Mesendoderm (in vitro differentiated cells): Measurements from ENCODE around the gene COL19A1.
A peak's percentile ranks its signal among the peaks of the same experiment; 100 is the strongest.

ENCODE experiments used
- DNase-seq: peaks from one replicate; pipeline ENCODE4 v3.0.0; 2013
- H2AK5ac ChIP-seq: 2 replicates; pipeline ENCODE4 v1.6.1; 2013; ENCODE audit warnings: low read length, inconsistent platforms
- H2BK120ac ChIP-seq: 2 replicates; pipeline ENCODE4 v1.6.1; 2013; ENCODE audit warnings: low read depth, mild to moderate bottlenecking, low read length, moderate library complexity, mixed read lengths
- H2BK15ac ChIP-seq: replicated peaks from 2 replicates; pipeline ENCODE4 v1.6.1; 2013; ENCODE audit warnings: low read depth, mild to moderate bottlenecking, moderate library complexity
- H2BK5ac ChIP-seq: 2 replicates; pipeline ENCODE4 v1.6.1; 2013; ENCODE audit warnings: low read length, inconsistent platforms
- H3K18ac ChIP-seq: 2 replicates; pipeline ENCODE4 v1.6.1; 2013; ENCODE audit warnings: mild to moderate bottlenecking, low read length, mixed read lengths
- H3K23ac ChIP-seq: one replicate; pipeline ENCODE4 v1.6.1; 2013; ENCODE audit warnings: low read length
- H3K27ac ChIP-seq: 2 replicates; pipeline ENCODE4 v1.5.1; 2013; ENCODE audit warnings: low read depth, mild to moderate bottlenecking, inconsistent platforms, low read length, moderate library complexity
- H3K27me3 ChIP-seq: 2 replicates; pipeline ENCODE4 v1.6.1; 2013; ENCODE audit warnings: low read length, control low read depth, mild to moderate bottlenecking, inconsistent platforms; ENCODE audit not compliant: insufficient read depth, poor library complexity
- H3K36me3 ChIP-seq: 2 replicates; pipeline ENCODE4 v1.6.1; 2013; ENCODE audit warnings: low read length, inconsistent platforms; ENCODE audit not compliant: control insufficient read depth, insufficient read depth
- H3K4ac ChIP-seq: one replicate; pipeline ENCODE4 v1.6.1; 2013; ENCODE audit warnings: low read depth, mild to moderate bottlenecking, low read length, moderate library complexity
- H3K4me1 ChIP-seq: 2 replicates; pipeline ENCODE4 v1.6.1; 2013; ENCODE audit warnings: low read depth, low read length, inconsistent platforms; ENCODE audit not compliant: control insufficient read depth
- H3K4me2 ChIP-seq: 2 replicates; pipeline ENCODE4 v1.6.1; 2013; ENCODE audit warnings: low read length
- H3K4me3 ChIP-seq: 2 replicates; pipeline ENCODE4 v1.5.1; 2013; ENCODE audit warnings: mild to moderate bottlenecking, low read length
- H3K56ac ChIP-seq: one replicate; pipeline ENCODE4 v1.6.1; 2013; ENCODE audit warnings: low read length
- H3K79me1 ChIP-seq: 2 replicates; pipeline ENCODE4 v1.6.1; 2013; ENCODE audit warnings: low read length, inconsistent platforms
- H3K79me2 ChIP-seq: 2 replicates; pipeline ENCODE4 v1.6.1; 2013; ENCODE audit warnings: mild to moderate bottlenecking, low read length; ENCODE audit not compliant: control insufficient read depth, insufficient read depth
- H3K9ac ChIP-seq: 2 replicates; pipeline ENCODE4 v1.6.1; 2013; ENCODE audit warnings: low read length, inconsistent platforms
- H4K5ac ChIP-seq: one replicate; pipeline ENCODE4 v1.6.1; 2013; ENCODE audit warnings: low read length
- H4K8ac ChIP-seq: one replicate; pipeline ENCODE4 v1.6.1; 2013; ENCODE audit warnings: low read depth, mild to moderate bottlenecking, control low read depth, low read length, moderate library complexity
- WGBS: extraction: QIAGEN DNeasy Blood & Tissue Kit; methylation state at CpG from one replicate; pipeline ENCODE4 v1.1.7; 2013; ENCODE audit warnings: low lambda C conversion rate, missing lambda C conversion rate; ENCODE audit not compliant: insufficient coverage; ENCODE audit errors: extremely low coverage; 5-methylcytosine and 5-hydroxymethylcytosine counted together

Gene COL19A1

DNA sequence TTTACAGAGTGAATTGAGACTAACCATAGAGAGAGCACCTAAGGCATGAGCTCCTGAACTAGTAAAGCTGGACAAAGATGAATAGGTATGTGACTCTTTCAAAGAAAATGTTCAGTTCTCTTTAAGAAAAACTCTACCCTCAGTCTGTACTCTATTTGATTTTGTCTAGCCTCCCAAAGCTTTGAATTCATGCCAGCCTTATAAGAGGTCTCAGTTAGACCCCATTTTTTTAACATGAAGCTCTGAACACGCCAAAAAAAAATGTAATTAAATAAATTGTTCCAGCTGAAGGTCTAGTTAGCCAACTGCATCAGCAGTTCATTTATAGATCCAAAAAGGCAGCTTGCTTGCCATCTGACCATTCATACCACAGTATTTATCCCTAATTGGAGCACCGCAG is 365.0 kb downstream of the COL19A1 start:
- WGBS: no CpG with 5 or more reads among the region's 2 CpGs
- Histone ChIP-seq H3K9ac (no peak overlapping the region), H3K36me3 (no peaks in the 10 kb centered on the region)

DNA sequence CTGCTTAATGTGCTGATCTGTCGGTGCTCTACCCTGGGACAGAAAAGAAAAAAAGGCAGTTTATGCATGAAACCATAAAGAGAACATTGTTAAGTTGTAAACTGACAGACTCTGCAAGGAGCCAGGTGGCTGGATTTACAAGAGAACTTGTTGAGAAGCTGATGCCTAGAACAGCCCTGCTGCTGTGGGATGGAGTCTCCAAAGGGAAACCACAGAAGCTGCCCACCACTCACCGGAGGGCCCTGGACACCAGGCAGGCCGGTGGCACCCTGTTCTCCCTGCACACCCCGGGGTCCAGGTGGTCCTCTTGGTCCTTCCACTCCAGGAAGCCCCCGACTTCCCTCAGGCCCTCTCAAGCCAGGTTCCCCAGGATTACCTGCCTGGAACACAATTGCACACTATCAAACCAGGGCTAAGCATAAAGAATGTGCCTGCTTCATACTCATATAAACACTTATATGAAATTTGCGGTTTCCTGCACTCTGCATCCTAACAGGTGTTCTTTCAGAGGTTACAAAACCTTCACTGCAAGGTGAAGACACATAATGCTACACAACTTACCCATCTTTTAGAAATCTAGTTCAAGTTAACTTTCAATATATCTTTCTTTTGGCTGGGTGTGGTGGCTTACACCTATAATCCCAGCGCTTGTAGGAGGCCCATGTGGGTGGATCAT is 368.3 kb downstream of the COL19A1 start:
- no peak overlapping the region for H3K4ac ChIP-seq
- no peak overlapping the region for H4K5ac ChIP-seq
- no peak overlapping the region for H3K18ac ChIP-seq
- H3K56ac ChIP-seq: no peak overlapping the region
- no peaks in the 10 kb centered on the region for H3K79me1 ChIP-seq
- no peak overlapping the region for H2BK5ac ChIP-seq
- H3K4me3 ChIP-seq: no peak overlapping the region
- no CpG with 5 or more reads among the region's 7 CpGs for WGBS
- no peak overlapping the region for H2AK5ac ChIP-seq
- H3K27ac ChIP-seq: no peak overlapping the region
- H3K4me1 ChIP-seq: no peaks in the 10 kb centered on the region
- H3K36me3 ChIP-seq: no peaks in the 10 kb centered on the region
- no peak overlapping the region for H2BK15ac ChIP-seq
- H4K8ac ChIP-seq: no peak overlapping the region
- H3K79me2 ChIP-seq: no peaks in the 10 kb centered on the region
- no peaks in the 10 kb centered on the region for H3K27me3 ChIP-seq
- H3K4me2 ChIP-seq: no peak overlapping the region
- no peak overlapping the region for H3K23ac ChIP-seq
- DNase-seq: no peak
- no peak overlapping the region for H3K9ac ChIP-seq
- no peak overlapping the region for H2BK120ac ChIP-seq

More for the DNA sequence above, 365.0 kb downstream of the COL19A1 start:
- H3K27me3 ChIP-seq: no peaks in the 10 kb centered on the region
- no peak overlapping the region for H3K27ac ChIP-seq
- H3K56ac ChIP-seq: no peak overlapping the region
- H4K8ac ChIP-seq: no peak overlapping the region
- H2AK5ac ChIP-seq: no peak overlapping the region
- H3K18ac ChIP-seq: no peak overlapping the region
- no peak overlapping the region for H2BK120ac ChIP-seq
- no peak overlapping the region for H3K4me3 ChIP-seq
- no peak overlapping the region for H3K23ac ChIP-seq
- no peak overlapping the region for H2BK15ac ChIP-seq
- no peaks in the 10 kb centered on the region for H3K79me1 ChIP-seq
- no peaks in the 10 kb centered on the region for H3K79me2 ChIP-seq
- H3K4ac ChIP-seq: no peak overlapping the region
- H3K4me2 ChIP-seq: no peak overlapping the region
- no peak overlapping the region for H4K5ac ChIP-seq
- H2BK5ac ChIP-seq: no peak overlapping the region
- DNase-seq: no peak
- no peaks in the 10 kb centered on the region for H3K4me1 ChIP-seq

DNA sequence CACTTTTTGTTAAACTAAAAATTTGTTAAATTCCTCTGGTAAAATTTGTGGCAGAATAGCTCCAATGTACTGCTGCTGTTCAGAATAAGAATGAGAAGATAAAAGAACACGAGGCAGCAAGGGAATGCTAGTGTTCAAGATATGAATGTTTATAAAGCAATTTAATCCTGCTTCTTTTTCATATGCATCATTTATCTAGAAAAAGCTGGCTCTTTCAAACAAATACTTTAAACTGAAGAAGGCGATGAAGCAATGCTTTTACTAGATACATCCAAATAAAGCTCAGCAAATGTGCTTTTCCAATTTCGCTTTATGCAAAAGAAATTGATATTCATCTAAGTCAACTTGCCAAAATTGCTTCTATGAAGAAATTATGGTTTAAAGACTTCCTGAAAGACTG is 370.0 kb downstream of the COL19A1 start:
- Histone ChIP-seq H3K4ac (no peak overlapping the region), H3K79me2 (no peaks in the 10 kb centered on the region), H3K27me3 (no peaks in the 10 kb centered on the region), H3K27ac (no peak overlapping the region), H3K4me3 (no peak overlapping the region), H3K18ac (no peak overlapping the region), H3K79me1 (no peaks in the 10 kb centered on the region), H3K36me3 (no peaks in the 10 kb centered on the region), H2BK5ac (no peak overlapping the region), H2AK5ac (no peak overlapping the region), H3K4me2 (no peak overlapping the region), H3K56ac (no peak overlapping the region), H2BK120ac (no peak overlapping the region), H4K8ac (no peak overlapping the region), H3K9ac (no peak overlapping the region), H3K23ac (no peak overlapping the region), H3K4me1 (no peaks in the 10 kb centered on the region), H4K5ac (no peak overlapping the region), H2BK15ac (no peak overlapping the region)
- no CpG with 5 or more reads among the region's 3 CpGs for WGBS
- DNase-seq: no peak

DNA sequence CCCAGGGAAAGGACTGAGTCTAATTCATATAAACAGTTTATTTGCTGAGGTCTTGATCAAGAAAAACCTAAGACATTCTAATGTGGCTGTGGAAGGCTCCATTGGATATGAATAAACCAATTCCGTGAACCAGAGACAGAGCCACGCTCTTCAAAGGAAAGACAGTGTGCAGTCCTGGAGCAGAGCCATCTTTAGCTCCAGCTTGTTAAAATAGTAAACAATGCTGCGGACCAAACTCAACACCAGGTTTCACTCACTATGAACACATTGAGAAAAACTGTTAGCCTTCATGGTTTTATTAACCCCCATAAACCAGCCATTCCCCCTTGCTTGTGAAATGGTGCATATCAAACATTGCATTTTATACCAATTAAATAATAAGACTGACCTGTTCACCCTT is 374.7 kb downstream of the COL19A1 start:
- Histone ChIP-seq H2BK15ac (no peak overlapping the region), H3K27me3 (no peaks in the 10 kb centered on the region), H2AK5ac (no peak overlapping the region), H4K8ac (no peak overlapping the region), H3K4me1 (no peaks in the 10 kb centered on the region), H3K4me3 (no peak overlapping the region), H2BK5ac (no peak overlapping the region), H3K18ac (no peak overlapping the region), H3K27ac (no peak overlapping the region), H3K23ac (no peak overlapping the region), H4K5ac (no peak overlapping the region), H3K4me2 (no peak overlapping the region), H3K4ac (no peak overlapping the region), H3K79me2 (no peaks in the 10 kb centered on the region), H3K9ac (no peak overlapping the region), H3K79me1 (no peaks in the 10 kb centered on the region), H3K56ac (no peak overlapping the region), H2BK120ac (no peak overlapping the region), H3K36me3 (no peaks in the 10 kb centered on the region)
- no peak for DNase-seq
- WGBS: no CpG with 5 or more reads among the region's 3 CpGs

DNA sequence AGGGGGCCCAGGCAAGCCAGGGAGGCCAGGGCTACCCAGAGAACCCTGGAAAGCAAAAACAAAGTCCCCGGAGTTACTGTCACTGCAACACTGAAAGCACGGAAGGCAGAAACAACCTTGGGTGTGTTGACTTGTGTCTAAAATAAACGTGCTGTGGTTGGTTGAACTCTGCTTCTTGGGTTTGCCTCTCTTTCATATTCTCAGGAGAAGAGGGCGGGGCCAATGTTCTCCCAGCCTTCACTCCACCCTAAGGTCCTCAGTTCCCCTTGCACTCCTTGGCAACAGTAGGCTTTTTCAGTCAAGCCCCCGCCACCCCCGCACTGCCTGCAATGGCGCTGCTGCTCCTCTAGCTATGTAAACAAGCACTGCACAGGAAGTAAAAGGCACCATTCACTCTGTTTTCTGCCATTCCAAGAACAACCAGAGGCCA is 375.6 kb downstream of the COL19A1 start:
- H3K4me3 ChIP-seq: no peak overlapping the region
- H3K27me3 ChIP-seq: no peaks in the 10 kb centered on the region
- H3K36me3 ChIP-seq: no peaks in the 10 kb centered on the region
- no peaks in the 10 kb centered on the region for H3K4me1 ChIP-seq
- no peak overlapping the region for H2BK5ac ChIP-seq
- peak overlapping the region; percentile 76 for H3K23ac ChIP-seq
- H3K4me2 ChIP-seq: no peak overlapping the region
- no peak overlapping the region for H2AK5ac ChIP-seq
- H3K79me2 ChIP-seq: no peaks in the 10 kb centered on the region
- H3K56ac ChIP-seq: no peak overlapping the region
- H3K18ac ChIP-seq: no peak overlapping the region
- H3K79me1 ChIP-seq: no peaks in the 10 kb centered on the region
- peak; percentile 3 for DNase-seq
- H3K9ac ChIP-seq: no peak overlapping the region
- no peak overlapping the region for H2BK15ac ChIP-seq
- no peak overlapping the region for H3K27ac ChIP-seq
- no peak overlapping the region for H4K8ac ChIP-seq
- H2BK120ac ChIP-seq: no peak overlapping the region
- WGBS: no CpG with 5 or more reads among the region's 7 CpGs
- H4K5ac ChIP-seq: no peak overlapping the region
- H3K4ac ChIP-seq: no peak overlapping the region

DNA sequence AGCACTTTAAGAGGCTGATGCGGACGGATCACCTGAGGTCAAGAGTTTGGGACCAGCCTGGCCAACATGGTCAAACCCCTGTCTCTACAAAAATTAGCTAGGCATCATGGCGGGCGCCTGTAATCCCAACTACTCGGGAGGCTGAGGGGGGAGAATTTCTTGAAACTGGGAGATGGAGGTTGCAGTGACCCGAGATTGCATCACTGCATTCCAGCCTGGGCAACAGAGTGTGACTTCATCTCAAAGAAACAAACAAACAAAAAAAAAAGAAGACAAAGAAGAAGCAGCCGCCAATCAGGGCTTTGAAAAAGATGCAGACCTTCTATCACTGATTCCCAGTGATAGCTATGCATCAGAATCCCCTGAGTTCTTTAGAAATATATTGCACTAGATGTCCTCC is 379.8 kb downstream of the COL19A1 start:
- H3K36me3 ChIP-seq: no peaks in the 10 kb centered on the region
- no peak overlapping the region for H2AK5ac ChIP-seq
- no peak overlapping the region for H3K27ac ChIP-seq
- no peak overlapping the region for H3K56ac ChIP-seq
- DNase-seq: peak; percentile 55
- no peak overlapping the region for H2BK120ac ChIP-seq
- H3K23ac ChIP-seq: no peak overlapping the region
- H3K79me2 ChIP-seq: no peaks in the 10 kb centered on the region
- no peaks in the 10 kb centered on the region for H3K27me3 ChIP-seq
- no peaks in the 10 kb centered on the region for H3K79me1 ChIP-seq
- no peak overlapping the region for H2BK15ac ChIP-seq
- H3K4me3 ChIP-seq: no peak overlapping the region
- no peak overlapping the region for H2BK5ac ChIP-seq
- no peak overlapping the region for H3K4ac ChIP-seq
- H3K9ac ChIP-seq: no peak overlapping the region
- no peak overlapping the region for H4K8ac ChIP-seq
- no peaks in the 10 kb centered on the region for H3K4me1 ChIP-seq
- H3K4me2 ChIP-seq: no peak overlapping the region
- WGBS: no CpG with 5 or more reads among the region's 7 CpGs
- no peak overlapping the region for H4K5ac ChIP-seq
- no peak overlapping the region for H3K18ac ChIP-seq
